GM12891 (cell line): ENCODE measurements around the gene CDC20B.

Experiments used
- POLR2A ChIP-seq: IDR thresholded peaks from 2 replicates; pipeline ENCODE4 v1.6.1; 2011; ENCODE audit warnings: low read depth, low read length, control low read depth
- TAF1 ChIP-seq: IDR thresholded peaks from 2 replicates; pipeline ENCODE4 v1.6.1; 2011; ENCODE audit warnings: low read depth, low read length, control low read depth

- no peak for TF ChIP-seq TAF1
- TF ChIP-seq POLR2A, result no peak
These were observed 49.6 kb downstream of the CDC20B start for GRCh38 chr5:55123365-55123764.
